ENCODE data around the gene SLC16A2.

- TF ChIP-seq POLR2A (IDR thresholded peaks at IDR 0.05; ENCODE audit: low read depth, low read length) (no peak), TAF1 (IDR thresholded peaks at IDR 0.05; ENCODE audit: low read depth, low read length) (no peak), POU2F2 (IDR thresholded peaks at IDR 0.05; ENCODE audit: low read depth, low read length) (no peak), POLR2AphosphoS5 (IDR thresholded peaks at IDR 0.05; ENCODE audit: low read depth, low read length) (no peak), SPI1 (IDR thresholded peaks at IDR 0.05; ENCODE audit: low read depth, low read length) (no peak)
Measured at GRCh38 chrX:74493806-74494205, 72.5 kb downstream of the SLC16A2 start.
